HepG2 (cell line): Measurements from ENCODE around the gene UBE2S. TPM values are rescaled to one million over a fixed set of nuclear protein-coding genes. Genes with fewer than 3 reads are reported as not detected.
A peak's percentile ranks its signal among the peaks of the same experiment; 100 is the strongest.

ENCODE experiments used
- ATAC-seq: fragments of 200-7000 bp; cut with Tn5 transposase; 3 replicates; pipeline ENCODE4 v1.9.1; 2020; ENCODE audit warnings: mild to moderate bottlenecking, moderate library complexity
- BruUV-seq: library from RNA; stranded (reverse); fragments of 400-500 nt; replicated peaks from 2 replicates; lab custom pipeline; 2021; lab: Mats Ljungman, UMichigan
- CTCF ChIA-PET: fragments of 300-600 bp; formaldehyde crosslinking; extraction: SDS; loops from one replicate; lab custom pipeline; 2021; ENCODE audit warnings: low total read pairs, inconsistent platforms, low intra/inter-chr PET ratio; lab: Yijun Ruan, JAX
- POLR2A ChIA-PET: fragments of 350-600 bp; sonication (Branson Sonifier 250); formaldehyde crosslinking; loops from one replicate; lab custom pipeline; 2020; ENCODE audit warnings: antibody characterized with exemption, inconsistent platforms; lab: Yijun Ruan, JAX
- DNase-seq: peaks from one replicate; pipeline ENCODE4 v3.0.0-alpha.2; 2015; ENCODE audit warnings: low spot score
- FAIRE-seq: peaks from 3 replicates; lab custom pipeline; 2011; peaks lifted over from hg19 to GRCh38; lab: Jason Lieb, UNC
- H2AFZ ChIP-seq: one replicate; pipeline ENCODE4 v1.6.1; 2011; ENCODE audit warnings: low read length, inconsistent platforms
- H3K27ac ChIP-seq: fragments of 300-600 bp; 3 replicates; pipeline ENCODE4 v1.8.0; 2011; ENCODE audit warnings: mixed run types, mild to moderate bottlenecking, mixed read lengths, low read length, inconsistent platforms; ENCODE audit not compliant: insufficient read depth; ENCODE audit errors: extremely low read length
- H3K27me3 ChIP-seq, 2 experiments: fragments of 200-600 bp in 1 of 2; 2 replicates in 1 of 2; 3 replicates in 1 of 2; pipeline versions ENCODE4 v1.6.0 to v1.8.0; 2011; ENCODE audit warnings: low read length in 2 of 2, mild to moderate bottlenecking in 2 of 2, moderate library complexity in 2 of 2, inconsistent platforms in 1 of 2; ENCODE audit not compliant: insufficient read depth in 2 of 2, control insufficient read depth in 1 of 2
- H3K36me3 ChIP-seq, 2 experiments: fragments of 200-600 bp in 1 of 2; replicated peaks in 1 of 2; 2 replicates in 1 of 2; 3 replicates in 1 of 2; pipeline versions ENCODE4 v1.5.1 to v1.8.0; 2011; ENCODE audit warnings: low read length in 2 of 2, inconsistent platforms in 1 of 2; ENCODE audit not compliant: insufficient read depth in 2 of 2, control insufficient read depth in 1 of 2
- H3K4me1 ChIP-seq: 2 replicates; pipeline ENCODE4 v1.5.1; 2012; ENCODE audit warnings: low read length, inconsistent platforms; ENCODE audit not compliant: insufficient read depth
- H3K4me2 ChIP-seq: 2 replicates; pipeline ENCODE4 v1.6.0; 2011; ENCODE audit warnings: low read depth, low read length, inconsistent platforms
- H3K4me3 ChIP-seq, 3 experiments: fragments of 200-600 bp in 1 of 3; sonication (generic), shearing (Covaris generic) in 1 of 3; replicated peaks in 1 of 3; 2 replicates each; pipeline ENCODE4 v1.5.1; 2011 to 2016; ENCODE audit warnings: low read length in 3 of 3, inconsistent platforms in 2 of 3, low read depth in 2 of 3, mild to moderate bottlenecking in 2 of 3, control low read depth in 1 of 3, mixed read lengths in 1 of 3; ENCODE audit not compliant: insufficient read depth in 1 of 3
- H3K79me2 ChIP-seq: one replicate; pipeline ENCODE4 v1.6.1; 2011; ENCODE audit warnings: low read length, inconsistent platforms; ENCODE audit not compliant: insufficient read depth
- H3K9ac ChIP-seq: 2 replicates; pipeline ENCODE4 v1.6.0; 2011; ENCODE audit warnings: mild to moderate bottlenecking, low read depth, low read length, inconsistent platforms; ENCODE audit not compliant: insufficient read depth
- H3K9me3 ChIP-seq: 2 replicates; pipeline ENCODE4 v1.5.1; 2012; ENCODE audit warnings: mild to moderate bottlenecking, low read length
- H4K20me1 ChIP-seq: 2 replicates; pipeline ENCODE4 v1.6.0; 2011; ENCODE audit warnings: inconsistent platforms, mild to moderate bottlenecking, low read length, moderate library complexity; ENCODE audit not compliant: insufficient read depth
- ISX ChIP-seq: sonication (generic); formaldehyde crosslinking; conservative IDR thresholded peaks from 2 replicates; pipeline ENCODE4 v1.5.0; 2020; ENCODE audit warnings: missing genetic modification reagents
- ZFYVE20 ChIP-seq: sonication (generic); formaldehyde crosslinking; IDR thresholded peaks from 2 replicates; pipeline ENCODE4 v1.8.0; 2023; ENCODE audit warnings: low read depth, mild to moderate bottlenecking, moderate library complexity, missing genetic modification reagents, borderline replicate concordance
- ZNF12 ChIP-seq: sonication (generic); formaldehyde crosslinking; IDR thresholded peaks from 2 replicates; pipeline ENCODE4 v1.5.0; 2020; ENCODE audit warnings: missing genetic modification reagents
- ZNF121 ChIP-seq: sonication (generic); formaldehyde crosslinking; IDR thresholded peaks from 2 replicates; pipeline ENCODE4 v1.5.0; 2020; ENCODE audit warnings: mild to moderate bottlenecking, missing genetic modification reagents
- ZNF160 ChIP-seq: sonication (generic); formaldehyde crosslinking; IDR thresholded peaks from 2 replicates; pipeline ENCODE4 v1.8.0; 2022; ENCODE audit warnings: mild to moderate bottlenecking, inconsistent platforms, missing genetic modification reagents
- WGBS: methylation state at CpG from one replicate; pipeline ENCODE4 v1.1.6; 2017; ENCODE audit warnings: low lambda C conversion rate; 5-methylcytosine and 5-hydroxymethylcytosine counted together
- in situ Hi-C: cut with HindIII; loops from 2 replicates; pipeline ENCODE4 v1.10.0; 2017; ENCODE audit warnings: low pct_unique_long_range_greater_than_20kb; ENCODE audit not compliant: extremely low pct_ligation_motif_present
- intact Hi-C: fragments of 100-400 bp; cut with micrococcal nuclease; formaldehyde crosslinking; loops from one replicate; pipeline ENCODE4 v1.10.0; 2022; ENCODE audit not compliant: unreplicated experiment
- polyA plus RNA-seq, 8 experiments: library from polyadenylated mRNA; depleted of rRNA in 3 of 8; stranded (reverse) in 7 of 8; unstranded in 1 of 8; fragments of >200 nt; fragmentation: Illumina TruSeq in 4 of 8; extraction: Trizol in 4 of 8; gene quantifications; 2 replicates each; pipeline versions ENCODE4 v1.2.1 to v1.2.3, GENCODE V29; 2011 to 2016; ENCODE audit warnings: low read depth in 4 of 8, missing spikeins in 1 of 8, mixed read lengths in 1 of 8; ENCODE audit not compliant: insufficient read depth in 1 of 8
- total RNA-seq, 5 experiments: library from RNA; depleted of rRNA; stranded (reverse); fragments of >200 nt; fragmentation: Illumina TruSeq; extraction: Trizol; gene quantifications; 2 replicates each; pipeline ENCODE4 v1.2.3, GENCODE V29; 2016; ENCODE audit warnings: low read depth in 1 of 5
- TF ChIP-seq, protein P1 (sequence below): sonication (generic); formaldehyde crosslinking; IDR thresholded peaks from 2 replicates; pipeline ENCODE4 v1.4.0; 2020; ENCODE audit warnings: low read depth, mild to moderate bottlenecking, missing genetic modification reagents
- TF ChIP-seq, protein P2 (sequence below): sonication (generic); formaldehyde crosslinking; IDR thresholded peaks from 2 replicates; pipeline ENCODE4 v1.4.0; 2020; ENCODE audit warnings: missing genetic modification reagents

UBE2S gene
- total and polyA plus RNA-seq, 2 of the 13 experiments (the other 11 are each of a cell fraction or from before 2014, with no cell fraction given) = 32.2 to 39.3 TPM

DNA sequence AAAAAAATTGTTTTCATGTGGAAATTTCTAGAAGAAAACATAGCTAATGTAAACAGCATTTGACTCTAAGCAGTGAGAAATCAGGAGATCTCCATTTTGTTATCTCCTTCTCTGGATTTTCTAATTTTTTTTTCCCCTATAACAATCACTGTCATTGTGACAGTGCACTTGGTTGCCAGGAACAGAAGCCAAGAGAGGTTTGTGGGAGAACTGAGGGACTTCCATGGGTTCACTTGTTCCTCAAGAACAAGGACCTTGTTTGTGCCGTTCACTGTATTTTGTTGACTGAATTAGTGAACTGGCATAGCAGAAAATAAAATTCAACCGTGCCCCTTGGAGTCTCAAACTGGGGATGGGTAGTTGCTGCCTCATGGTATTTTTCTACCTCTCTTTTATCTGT is 18.5 kb upstream of the UBE2S start (continued):
- no peak for TF ChIP-seq ZFYVE20 (CRISPR knock-in tag)
- TF ChIP-seq, protein P1, sequence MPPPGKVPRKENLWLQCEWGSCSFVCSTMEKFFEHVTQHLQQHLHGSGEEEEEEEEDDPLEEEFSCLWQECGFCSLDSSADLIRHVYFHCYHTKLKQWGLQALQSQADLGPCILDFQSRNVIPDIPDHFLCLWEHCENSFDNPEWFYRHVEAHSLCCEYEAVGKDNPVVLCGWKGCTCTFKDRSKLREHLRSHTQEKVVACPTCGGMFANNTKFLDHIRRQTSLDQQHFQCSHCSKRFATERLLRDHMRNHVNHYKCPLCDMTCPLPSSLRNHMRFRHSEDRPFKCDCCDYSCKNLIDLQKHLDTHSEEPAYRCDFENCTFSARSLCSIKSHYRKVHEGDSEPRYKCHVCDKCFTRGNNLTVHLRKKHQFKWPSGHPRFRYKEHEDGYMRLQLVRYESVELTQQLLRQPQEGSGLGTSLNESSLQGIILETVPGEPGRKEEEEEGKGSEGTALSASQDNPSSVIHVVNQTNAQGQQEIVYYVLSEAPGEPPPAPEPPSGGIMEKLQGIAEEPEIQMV = no peak
- TF ChIP-seq ZNF121 (CRISPR knock-in tag) = no peak
- TF ChIP-seq ISX (CRISPR knock-in tag) = no peak
- TF ChIP-seq, all 625 proteins: peak for 0

DNA sequence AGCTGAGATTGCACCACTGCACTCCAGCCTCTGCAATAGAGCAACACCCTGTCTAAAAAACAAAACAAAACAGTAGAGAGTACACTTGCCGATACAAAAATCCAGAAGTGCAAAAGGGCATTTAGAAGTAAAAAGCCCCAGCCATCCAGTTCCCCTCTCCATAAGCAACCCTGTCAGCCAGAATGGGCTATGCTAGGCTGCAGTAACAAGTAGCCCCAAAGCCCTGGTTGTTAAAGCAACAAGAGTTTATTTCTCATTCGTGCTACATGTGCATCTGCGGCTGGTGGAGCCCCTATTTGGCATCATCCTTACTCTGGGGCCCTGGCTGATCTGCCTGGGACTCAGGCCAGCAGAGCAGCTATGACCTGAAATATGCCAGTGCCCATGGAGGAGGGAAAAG is 16.9 kb upstream of the UBE2S start:
- no peaks in the 10 kb centered on the region for H3K79me2 ChIP-seq
- TF ChIP-seq ZNF12 (peak; percentile 97), ZNF160 (CRISPR knock-in tag) (no peak)
- TF ChIP-seq, protein P2, sequence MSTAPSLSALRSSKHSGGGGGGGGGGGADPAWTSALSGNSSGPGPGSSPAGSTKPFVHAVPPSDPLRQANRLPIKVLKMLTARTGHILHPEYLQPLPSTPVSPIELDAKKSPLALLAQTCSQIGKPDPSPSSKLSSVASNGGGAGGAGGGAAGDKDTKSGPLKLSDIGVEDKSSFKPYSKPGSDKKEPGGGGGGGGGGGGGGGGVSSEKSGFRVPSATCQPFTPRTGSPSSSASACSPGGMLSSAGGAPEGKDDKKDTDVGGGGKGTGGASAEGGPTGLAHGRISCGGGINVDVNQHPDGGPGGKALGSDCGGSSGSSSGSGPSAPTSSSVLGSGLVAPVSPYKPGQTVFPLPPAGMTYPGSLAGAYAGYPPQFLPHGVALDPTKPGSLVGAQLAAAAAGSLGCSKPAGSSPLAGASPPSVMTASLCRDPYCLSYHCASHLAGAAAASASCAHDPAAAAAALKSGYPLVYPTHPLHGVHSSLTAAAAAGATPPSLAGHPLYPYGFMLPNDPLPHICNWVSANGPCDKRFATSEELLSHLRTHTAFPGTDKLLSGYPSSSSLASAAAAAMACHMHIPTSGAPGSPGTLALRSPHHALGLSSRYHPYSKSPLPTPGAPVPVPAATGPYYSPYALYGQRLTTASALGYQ = no peak
- ChIA-PET POLR2A (interaction anchor here (1.0 kb wide), 1 partner anchor 218 kb away, joined by 4 read pairs; no protein-coding TSS in a partner anchor), CTCF (no interaction called here)
- H3K4me2 ChIP-seq = no peak overlapping the region
- WGBS = 0% methylated on average over 1 of the region's 3 CpGs
- H2AFZ ChIP-seq = no peak overlapping the region
- in situ Hi-C loops = no loop called here
- no peaks in the 10 kb centered on the region for H3K36me3 ChIP-seq
- peaks cover 0 to 26% of the 10 kb centered on the region in 2 experiments; a peak in 1 of 5 replicates for H3K27me3 ChIP-seq
- intact Hi-C loops = no loop called here
- H3K4me1 ChIP-seq = no peaks in the 10 kb centered on the region
- no peaks in the 10 kb centered on the region for H3K9me3 ChIP-seq
- DNase-seq (no peak), FAIRE-seq (no peak), ATAC-seq (no peak)
- no peak overlapping the region for H3K9ac ChIP-seq
- no peak overlapping the region for H3K4me3 ChIP-seq
- no peak overlapping the region for H3K27ac ChIP-seq
- BruUV-seq = no TSS peak
- H4K20me1 ChIP-seq = no peaks in the 10 kb centered on the region
